GM13976 (cell line): ENCODE measurements around the gene PCSK2.

ENCODE experiments used
- DNase-seq: peaks from one replicate; pipeline ENCODE4 v3.0.0; 2012; ENCODE audit warnings: low spot score
- in situ Hi-C: fragments of 300-500 bp; cut with MboI; formaldehyde crosslinking; loops from one replicate; pipeline ENCODE4 v1.12.0; 2022; ENCODE audit warnings: low sequenced_read_pairs, mixed read lengths, inconsistent platforms; ENCODE audit not compliant: unreplicated experiment
- TF ChIP-seq, protein P1 (sequence below): IDR thresholded peaks from 2 replicates; pipeline ENCODE4 v1.5.1; 2012; ENCODE audit warnings: borderline replicate concordance, mild to moderate bottlenecking; ENCODE audit not compliant: insufficient read depth; ENCODE audit errors: extremely low read depth, missing control alignments, control extremely low read depth

The PCSK2 gene

DNA sequence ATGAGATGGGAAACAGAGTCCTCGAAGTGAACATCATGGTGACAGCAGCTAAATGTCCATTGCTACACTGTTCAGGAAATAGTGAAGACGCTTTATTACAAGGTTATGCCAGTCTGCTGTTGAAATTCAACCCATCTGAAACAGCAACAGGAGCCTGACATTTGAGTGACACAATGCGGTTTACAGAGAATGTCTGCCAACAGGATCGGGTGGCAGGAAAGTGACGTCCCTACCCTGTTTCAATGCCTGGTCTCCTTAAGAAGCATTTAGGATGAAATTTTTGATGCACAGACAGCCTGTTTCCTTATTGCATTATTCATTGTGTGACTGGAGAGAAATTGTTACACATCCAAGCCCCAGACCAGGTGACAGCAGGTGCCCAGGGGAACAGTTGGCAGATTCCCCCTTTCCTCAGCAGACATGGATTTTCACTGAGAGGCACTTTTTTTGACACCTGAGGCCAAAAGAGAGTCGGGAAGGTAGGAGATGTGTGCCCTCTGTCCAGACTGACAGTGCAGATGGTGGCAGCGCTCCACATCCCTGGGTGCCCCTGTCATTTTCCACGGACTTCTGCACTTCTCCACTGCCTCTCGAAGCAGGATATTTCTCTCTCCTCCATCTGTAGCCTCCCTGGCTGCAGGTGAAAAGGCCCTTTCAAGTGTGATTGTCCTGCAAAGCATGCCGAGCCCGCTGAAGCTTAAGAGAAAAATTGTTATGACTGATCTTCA is 216.5 kb downstream of the PCSK2 start:
- no peak for DNase-seq
- TF ChIP-seq, protein P1, sequence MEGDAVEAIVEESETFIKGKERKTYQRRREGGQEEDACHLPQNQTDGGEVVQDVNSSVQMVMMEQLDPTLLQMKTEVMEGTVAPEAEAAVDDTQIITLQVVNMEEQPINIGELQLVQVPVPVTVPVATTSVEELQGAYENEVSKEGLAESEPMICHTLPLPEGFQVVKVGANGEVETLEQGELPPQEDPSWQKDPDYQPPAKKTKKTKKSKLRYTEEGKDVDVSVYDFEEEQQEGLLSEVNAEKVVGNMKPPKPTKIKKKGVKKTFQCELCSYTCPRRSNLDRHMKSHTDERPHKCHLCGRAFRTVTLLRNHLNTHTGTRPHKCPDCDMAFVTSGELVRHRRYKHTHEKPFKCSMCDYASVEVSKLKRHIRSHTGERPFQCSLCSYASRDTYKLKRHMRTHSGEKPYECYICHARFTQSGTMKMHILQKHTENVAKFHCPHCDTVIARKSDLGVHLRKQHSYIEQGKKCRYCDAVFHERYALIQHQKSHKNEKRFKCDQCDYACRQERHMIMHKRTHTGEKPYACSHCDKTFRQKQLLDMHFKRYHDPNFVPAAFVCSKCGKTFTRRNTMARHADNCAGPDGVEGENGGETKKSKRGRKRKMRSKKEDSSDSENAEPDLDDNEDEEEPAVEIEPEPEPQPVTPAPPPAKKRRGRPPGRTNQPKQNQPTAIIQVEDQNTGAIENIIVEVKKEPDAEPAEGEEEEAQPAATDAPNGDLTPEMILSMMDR = no peak
- in situ Hi-C loops = no loop called here

DNA sequence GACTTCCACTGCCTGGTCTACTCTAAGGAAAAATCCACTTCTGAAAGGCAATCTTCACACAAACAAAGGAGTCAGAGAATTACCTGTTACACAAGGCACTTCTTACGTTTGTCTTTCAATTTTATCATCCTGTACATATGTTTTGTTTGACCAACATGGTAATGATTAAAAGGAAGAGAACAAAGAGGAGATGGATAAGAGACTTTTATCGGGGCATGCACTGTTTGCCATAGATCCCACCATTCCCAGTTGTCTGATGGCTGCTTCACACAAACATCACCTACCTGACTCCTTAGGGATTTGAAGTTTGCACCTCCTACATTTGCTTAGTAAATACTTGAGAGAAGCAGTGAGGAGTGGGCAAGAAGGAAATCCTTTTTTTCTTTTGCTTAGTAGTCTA is 217.3 kb downstream of the PCSK2 start:
- in situ Hi-C loops = no loop called here
- DNase-seq = no peak
- TF ChIP-seq, protein P1 = no peak

DNA sequence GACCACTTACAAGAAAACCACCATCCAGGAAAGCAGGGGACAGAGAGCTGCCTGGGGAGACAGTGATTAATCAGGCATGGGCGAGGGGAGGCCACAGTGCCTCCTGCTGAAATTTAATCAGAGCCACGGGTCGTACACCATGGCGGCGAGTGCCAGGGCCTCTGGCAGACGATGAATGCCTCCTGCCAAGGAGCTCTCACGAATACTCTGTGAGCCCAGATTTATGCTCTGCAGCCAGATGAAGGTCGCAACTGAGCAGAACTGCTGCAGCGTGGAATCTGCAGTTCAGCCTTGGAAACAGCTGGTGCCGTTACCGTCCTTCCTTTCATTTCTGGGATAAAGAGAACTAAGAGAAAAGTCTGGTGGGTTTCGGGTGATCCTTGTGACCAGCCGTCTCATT is 218.7 kb downstream of the PCSK2 start:
- no peak for DNase-seq
- TF ChIP-seq, protein P1 = no peak
- in situ Hi-C loops = no loop called here

DNA sequence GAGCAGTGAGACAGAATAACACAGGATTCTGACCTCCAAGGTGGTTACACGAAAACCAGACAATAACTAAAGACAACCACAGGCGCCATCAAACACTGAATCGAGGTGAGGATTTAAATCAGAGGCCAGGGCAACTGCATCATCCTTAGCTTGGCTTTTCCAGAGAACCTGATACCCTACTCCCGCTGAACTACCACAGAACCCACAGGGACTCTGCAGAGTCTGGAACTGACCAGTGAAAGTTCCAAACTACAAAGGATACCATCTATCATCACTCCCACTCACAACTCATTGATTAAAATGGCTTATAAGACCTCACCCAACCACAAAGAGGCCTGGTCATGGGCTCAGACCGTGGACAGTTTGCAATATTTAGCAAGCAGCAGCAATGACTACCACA is 219.3 kb downstream of the PCSK2 start:
- TF ChIP-seq, protein P1 = no peak
- in situ Hi-C loops = no loop called here
- no peak for DNase-seq

DNA sequence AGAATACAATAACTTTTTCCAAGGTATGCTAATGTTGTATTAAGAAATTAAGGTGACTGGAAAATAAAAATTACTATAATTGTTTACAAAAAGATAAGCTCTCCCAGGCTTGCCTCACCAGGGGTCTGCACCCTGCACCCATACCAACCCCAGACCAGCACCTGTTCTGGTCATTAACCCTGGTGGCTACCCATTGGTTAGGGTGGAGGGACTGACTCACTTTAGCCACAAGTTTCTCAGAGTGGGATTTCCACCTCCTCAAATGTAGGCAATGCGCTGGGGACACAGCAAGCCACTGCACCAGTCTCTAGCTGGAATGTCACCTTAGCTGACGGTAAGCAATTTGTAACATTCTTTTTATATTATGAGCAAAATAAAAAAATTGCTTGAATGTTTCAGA is 221.2 kb downstream of the PCSK2 start:
- in situ Hi-C loops = no loop called here
- TF ChIP-seq, protein P1 = no peak
- no peak for DNase-seq

DNA sequence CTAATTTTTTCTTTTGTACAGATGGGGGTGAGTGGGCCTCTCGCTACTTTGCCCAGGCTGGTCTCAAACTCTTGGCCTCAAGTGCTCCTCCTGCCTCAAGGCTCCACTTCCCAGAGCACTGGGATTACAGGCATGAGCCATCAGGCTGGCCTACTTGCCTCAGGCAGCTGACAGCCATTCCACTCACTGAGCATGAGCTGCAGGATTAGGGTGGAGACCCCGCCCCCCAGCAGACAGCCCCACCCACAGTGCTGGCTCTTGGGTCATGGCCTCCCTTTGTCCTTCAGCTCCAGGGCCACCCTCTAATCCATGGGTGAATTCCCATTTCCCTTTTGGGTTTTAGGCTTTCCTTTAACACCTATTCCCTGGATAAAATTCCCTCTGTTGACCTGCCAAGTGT is 222.2 kb downstream of the PCSK2 start:
- DNase-seq = no peak
- in situ Hi-C loops = no loop called here
- TF ChIP-seq, protein P1 = no peak
